Heart right ventricle (tissue), 16 donors: ENCODE data around the gene SCYGR1. TPM values are rescaled to one million over a fixed set of nuclear protein-coding genes. Genes with fewer than 3 reads are reported as not detected.

Source experiments
- ATAC-seq, 8 donors: fragments of 200-7000 bp; cut with Tn5 transposase; one replicate each; pipeline ENCODE4 v1.9.1; 2020; ENCODE audit warnings: mild to moderate bottlenecking in 8 of 8, moderate library complexity in 8 of 8, moderate number of reproducible peaks in 1 of 8
- DNase-seq, 2 donors: peaks; one replicate each; pipeline ENCODE4 v3.0.0-alpha.2; 2020
- H3K27ac ChIP-seq, 10 donors: fragments of 200-600 bp; sonication (generic) in 2 of 10; one replicate each; pipeline versions ENCODE4 v1.5.0 to v1.8.0; 2020 to 2022; ENCODE audit warnings: mild to moderate bottlenecking in 3 of 10
- H3K27me3 ChIP-seq, 7 donors: fragments of 200-600 bp; one replicate each; pipeline ENCODE4 v1.8.0; 2021 to 2022; ENCODE audit warnings: mild to moderate bottlenecking in 2 of 7
- H3K36me3 ChIP-seq, 9 donors: fragments of 200-600 bp; sonication (generic) in 1 of 9; one replicate each; pipeline versions ENCODE4 v1.5.0 to v1.8.0; 2020 to 2022; ENCODE audit warnings: mild to moderate bottlenecking in 2 of 9
- H3K4me1 ChIP-seq, 9 donors: fragments of 200-600 bp; sonication (generic) in 1 of 9; one replicate each; pipeline versions ENCODE4 v1.5.0 to v1.8.0; 2020 to 2022; ENCODE audit warnings: mild to moderate bottlenecking in 4 of 9
- H3K4me3 ChIP-seq, 10 donors: fragments of 200-600 bp; sonication (generic) in 2 of 10; one replicate each; pipeline versions ENCODE4 v1.5.0 to v1.8.0; 2020 to 2022; ENCODE audit warnings: mild to moderate bottlenecking in 7 of 10, moderate library complexity in 2 of 10
- H3K9me3 ChIP-seq, 11 donors: fragments of 200-600 bp in 10 of 11; sonication (generic) in 2 of 11; one replicate each; pipeline versions ENCODE4 v1.5.0 to v1.8.0; 2013 to 2022; ENCODE audit warnings: mild to moderate bottlenecking in 2 of 11, control low read depth in 1 of 11, moderate library complexity in 1 of 11
- CTCF ChIP-seq, 9 donors: fragments of 200-600 bp; sonication (generic) in 2 of 9; IDR thresholded peaks; one replicate each; pipeline versions ENCODE4 v1.5.0 to v1.8.0; 2021 to 2022; ENCODE audit warnings: antibody characterized with exemption in 9 of 9, mild to moderate bottlenecking in 5 of 9, moderate library complexity in 1 of 9
- WGBS, 2 donors: extraction: QIAGEN DNeasy Blood & Tissue Kit; methylation state at CpG; one replicate each; pipeline ENCODE4 v1.1.7; 2013; ENCODE audit warnings: inconsistent platforms in 1 of 2; 5-methylcytosine and 5-hydroxymethylcytosine counted together
- intact Hi-C, 10 donors: fragments of 100-400 bp; cut with DNase I; formaldehyde crosslinking; loops; one replicate each; pipeline versions ENCODE4 v1.11.1 to v1.14.2; 2022
- polyA plus RNA-seq, 2 donors: library from polyadenylated mRNA; stranded (reverse); fragments of 200-250 nt; gene quantifications; one replicate each; pipeline ENCODE4 v1.2.3, GENCODE V29; 2013
- total RNA-seq, 10 donors: library from RNA; stranded (reverse); fragmentation: NEBNext Ultra II Directional in 3 of 10; extraction: Animal tissue kit (Norgen Biotek cat#: 25700) in 3 of 10; gene quantifications; one replicate each; pipeline versions ENCODE4 v1.2.1 to v1.2.4, GENCODE V29; 2021 to 2023
- donor health status: Arrhythmogenic right ventricular cardiomyopathy.
- donor health status: ischemic (EF 13 %, LVEDD 7.1; RV severe dilation, severe dysfunction).
- donor health status: healthy with polysubstance abuse.
- donor health status: DM: no; HTN: yes; CAD: no.
- donor health status: DM: no; HTN: no; CAD: no.
- donor health status: ischemic (EF 25% LVEDD 6.9; RV normal size, moderate dysfunction).
- donor health status: ischemic (EF 25% LVEDD 5.7; RV mildly dilated, moderate dysfunction).
- donor health status: healthy.
- donor health status: DM: yes; HTN: yes; CAD: no.
- donor health status: Ischemic cardiomyopathy.
- donor health status: ischemic (EF 35%, LVEDD 5.7; RV mildly dilated, moderate dysfunction).
- donor health status: nonischemic (EF 11% LVEDD 7.7; RV severe dilation, severe dysfunction).
- donor health status: DM: yes; HTN: yes; CAD: no.
- donor health status: PGD.
- donor health status: ischemic (EF 29% LVEDD 5.4; RV normal size, mild dysfunction).
- donor health status: nonischemic (EF 23%, LVEDD 6.1; RV moderate dilation, normal function).

The SCYGR1 gene
- total and polyA plus RNA-seq, 12 donors: not detected

- peak in 1 of 8 donors; percentile 19 for ATAC-seq
- H3K9me3 ChIP-seq: no peaks in the 10 kb centered on the region
- 95% methylated on average over 2 of the region's 2 CpGs for WGBS, 2 donors
- TF ChIP-seq CTCF (IDR thresholded peaks at IDR 0.05): no peak
- peaks cover 0 to 91% (median 11%) of the 10 kb centered on the region in 9 donors for H3K36me3 ChIP-seq
- no peak for DNase-seq
- intact Hi-C loops: no loop called here
- no peak overlapping the region for H3K27ac ChIP-seq
- H3K4me1 ChIP-seq: peaks cover 0 to 8% (median 0%) of the 10 kb centered on the region in 9 donors
- no peak overlapping the region for H3K4me3 ChIP-seq
- no peaks in the 10 kb centered on the region for H3K27me3 ChIP-seq
These were observed 48.6 kb downstream of the SCYGR1 start for GRCh38 chr2:227339098-227339599.

Other genes starting within 250 kb of the SCYGR1 start
- gene COL4A4, start 223.7 kb downstream of the SCYGR1 start, total RNA-seq: 10 to 100 TPM in 1 of 10 donors, 1 to 10 TPM in 9; 2.2 to 11.4 (median 4.4) TPM
- 1 to 10 TPM in 1 of 2 donors, under 1 TPM in 1; 0.84 to 3.9 TPM for gene COL4A4, start 223.7 kb downstream of the SCYGR1 start, polyA plus RNA-seq
- gene COL4A3, start 223.3 kb downstream of the SCYGR1 start, total RNA-seq: 1 to 10 TPM; 1.0 to 6.2 (median 2.3) TPM
- gene COL4A3, start 223.3 kb downstream of the SCYGR1 start, polyA plus RNA-seq: 1 to 10 TPM in 1 of 2 donors, under 1 TPM in 1; 0.91 to 5.9 TPM
- gene MFF, start 62.7 kb downstream of the SCYGR1 start, total RNA-seq: 100 to 1,000 TPM in 1 of 10 donors, 10 to 100 TPM in 9; 58.4 to 102 (median 73.8) TPM
- gene MFF, start 62.7 kb downstream of the SCYGR1 start, polyA plus RNA-seq: 10 to 100 TPM; 80.6 to 86.3 TPM
- not detected for gene TM4SF20, start 8.6 kb downstream of the SCYGR1 start, total RNA-seq
- not detected for gene TM4SF20, start 8.6 kb downstream of the SCYGR1 start, polyA plus RNA-seq
- 10 to 100 TPM; 52.8 to 77.9 (median 59.0) TPM for gene AGFG1, start 84.2 kb upstream of the SCYGR1 start, total RNA-seq
- gene AGFG1, start 84.2 kb upstream of the SCYGR1 start, polyA plus RNA-seq: 10 to 100 TPM; 14.1 to 42.1 TPM
- gene SCYGR2, start 210.9 kb upstream of the SCYGR1 start, total RNA-seq: not detected
- gene SCYGR2, start 210.9 kb upstream of the SCYGR1 start, polyA plus RNA-seq: not detected
- gene SCYGR3, start 226.9 kb upstream of the SCYGR1 start, total RNA-seq: not detected
- gene SCYGR3, start 226.9 kb upstream of the SCYGR1 start, polyA plus RNA-seq: not detected
- gene SCYGR4, start 229.5 kb upstream of the SCYGR1 start, total RNA-seq: not detected
- gene SCYGR4, start 229.5 kb upstream of the SCYGR1 start, polyA plus RNA-seq: not detected